NCI-H1436 treated with DMSO at 0.1 percent for 48 hours (cell line): Measurements from ENCODE around the gene SLC25A51.
"Not testable (repeated sequence)": the region's sequence is repeated elsewhere in the genome, so short reads cannot be mapped to it uniquely, and the experiment has no call there.

ENCODE experiments used
- DNase-seq: peaks from one replicate; lab custom pipeline; 2025; lab: John Stamatoyannopoulos, UW

The SLC25A51 gene

DNA sequence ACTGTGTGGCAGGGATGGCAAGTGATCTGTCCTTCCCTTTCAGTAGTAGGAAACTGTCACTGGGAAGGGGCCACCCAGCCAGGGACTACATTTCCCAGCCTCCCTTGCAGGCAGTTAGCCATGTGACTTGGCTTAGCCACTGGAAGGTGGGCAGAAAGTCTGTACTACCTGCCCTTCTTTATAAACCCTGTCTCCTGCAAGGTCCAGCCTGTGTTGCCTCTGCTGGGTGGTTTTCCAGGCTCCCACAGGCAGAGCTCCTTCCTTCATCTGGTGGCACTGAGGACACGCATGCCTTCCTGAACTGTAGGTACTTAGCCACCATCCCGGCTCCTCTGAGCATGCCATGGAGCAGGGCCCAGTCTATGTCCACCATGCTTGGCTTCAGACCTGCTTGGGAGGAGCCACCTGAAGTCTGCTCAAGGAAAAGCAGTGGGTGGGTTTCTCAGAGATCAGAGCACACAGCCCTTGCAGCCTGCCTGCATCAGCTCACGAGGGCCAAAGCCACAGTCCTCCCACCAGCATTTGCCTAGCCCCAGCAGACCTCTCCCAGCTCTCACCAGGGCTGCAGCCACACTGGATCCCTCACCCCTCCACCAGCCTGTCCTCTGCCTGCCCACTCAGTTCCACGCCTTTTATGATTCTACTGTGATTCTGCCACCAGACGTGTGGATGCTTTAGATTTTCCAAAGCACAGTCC is 16.7 kb upstream of the SLC25A51 start:
- no peak for DNase-seq

DNA sequence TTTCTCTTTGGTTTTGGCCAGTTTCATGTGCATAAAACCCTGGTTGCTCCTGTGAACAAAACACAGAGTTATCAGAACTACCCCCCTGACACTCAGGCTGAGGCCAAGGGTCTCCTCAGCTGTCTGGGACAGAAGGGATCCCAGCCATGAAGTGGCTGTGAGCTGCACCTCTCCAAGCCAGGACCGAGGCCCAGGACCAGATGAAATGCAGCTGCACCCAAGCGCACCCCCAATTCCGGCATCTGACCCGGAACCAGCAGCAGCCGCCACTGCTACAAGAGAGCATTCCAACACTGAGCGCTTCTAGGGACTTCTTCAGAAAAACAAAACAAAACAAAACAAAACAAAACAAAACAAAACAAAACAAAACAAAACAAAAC is 16.0 kb upstream of the SLC25A51 start:
- DNase-seq, result no peak

DNA sequence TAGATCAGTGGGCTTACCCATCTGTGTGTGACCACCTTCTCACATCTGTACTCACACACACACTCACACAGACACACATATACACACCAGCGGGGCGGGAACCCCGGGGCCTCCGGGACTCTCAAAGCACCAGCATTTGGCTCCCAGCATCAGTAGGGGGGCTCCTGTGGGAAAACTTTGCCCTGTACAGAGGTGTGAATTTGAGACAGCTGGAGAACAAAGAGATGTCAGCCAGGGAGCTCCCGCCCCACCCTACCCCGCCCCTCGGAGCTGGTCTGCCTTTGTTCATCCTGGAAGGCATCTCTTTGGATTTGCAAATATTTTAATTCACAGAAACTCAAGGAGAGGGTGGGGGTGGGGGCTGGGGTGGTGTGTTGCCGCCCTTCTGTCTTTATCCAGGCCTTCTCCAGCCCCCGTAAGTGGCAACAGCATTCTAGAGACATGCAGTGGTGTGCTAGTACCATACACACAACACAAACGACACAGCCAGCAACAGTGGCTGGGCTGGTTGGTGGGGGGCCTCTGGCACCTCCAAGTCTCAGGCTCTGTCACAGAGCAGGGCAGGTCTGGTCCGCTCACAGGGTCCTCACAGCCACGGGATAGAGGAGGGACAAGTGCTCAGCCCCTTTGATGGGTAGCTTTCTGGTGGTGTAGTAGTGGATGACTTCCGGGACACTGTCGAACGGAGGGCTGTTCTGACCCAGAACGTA is 15.5 kb upstream of the SLC25A51 start:
- DNase-seq, result no peak

DNA sequence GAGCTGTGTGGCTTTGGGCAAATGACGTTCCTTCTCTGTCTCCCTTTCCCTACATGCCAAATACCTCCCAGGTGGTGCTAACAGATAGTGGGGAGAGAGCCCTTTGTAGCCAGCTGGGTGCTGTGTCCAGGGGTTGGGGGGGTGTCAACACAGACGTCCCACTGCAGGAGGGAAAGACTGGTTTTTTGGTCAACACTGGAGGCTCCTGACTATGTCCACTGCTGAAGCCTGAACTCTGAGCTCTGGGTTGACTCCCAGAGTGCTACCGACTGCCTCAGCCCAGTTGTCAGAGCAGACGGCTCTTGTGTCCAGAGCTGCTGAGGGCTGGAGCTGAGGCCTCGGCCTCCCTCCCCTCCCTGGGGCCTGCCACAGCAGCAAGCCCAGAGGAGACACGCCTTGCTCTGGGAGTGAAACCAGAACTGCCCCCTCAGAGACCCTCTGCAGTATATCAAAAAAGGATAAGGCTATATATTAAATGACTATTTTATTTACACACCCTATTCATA is 14.8 kb upstream of the SLC25A51 start:
- no peak for DNase-seq

DNA sequence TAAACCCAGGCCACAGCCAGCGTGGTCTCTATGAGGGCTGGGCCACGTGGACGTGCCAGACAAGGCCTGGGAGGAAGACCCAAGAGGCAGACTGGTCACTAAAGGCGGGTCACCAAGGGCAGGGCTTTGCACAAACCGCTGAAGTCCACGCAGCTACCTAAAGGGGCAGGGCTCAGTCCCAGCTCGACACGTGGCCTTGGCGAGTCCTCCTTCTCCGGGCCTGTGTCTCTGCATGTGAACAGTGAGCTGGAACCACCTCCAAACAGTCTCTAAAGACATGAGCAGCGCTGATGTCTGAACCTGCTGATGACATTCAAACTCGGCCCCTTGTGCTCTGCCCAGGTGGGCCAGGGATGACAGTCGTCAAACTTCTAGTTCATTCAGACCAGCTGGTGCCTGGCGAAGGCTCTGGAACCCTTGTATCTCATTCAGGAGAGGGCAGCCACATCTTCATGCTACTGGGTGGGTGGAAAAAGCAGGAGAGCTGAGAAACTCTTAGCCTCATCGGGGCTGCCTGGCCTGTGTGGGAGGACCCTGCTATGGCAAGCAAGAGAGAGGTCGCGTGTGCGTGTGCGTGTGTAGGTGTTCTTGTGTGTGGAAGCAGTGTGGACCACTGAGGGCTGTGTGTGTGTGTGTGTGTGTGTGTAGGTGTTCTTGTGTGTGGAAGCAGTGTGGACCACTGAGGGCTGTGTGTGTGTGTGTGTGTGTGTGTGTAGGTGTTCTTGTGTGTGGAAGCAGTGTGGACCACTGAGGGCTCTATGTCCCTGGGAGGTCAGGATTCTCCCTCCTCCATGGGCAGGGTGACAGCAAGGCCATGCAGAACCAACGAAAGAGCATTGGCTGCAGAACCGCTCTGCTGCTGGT is 14.1 kb upstream of the SLC25A51 start:
- DNase-seq, result no peak

DNA sequence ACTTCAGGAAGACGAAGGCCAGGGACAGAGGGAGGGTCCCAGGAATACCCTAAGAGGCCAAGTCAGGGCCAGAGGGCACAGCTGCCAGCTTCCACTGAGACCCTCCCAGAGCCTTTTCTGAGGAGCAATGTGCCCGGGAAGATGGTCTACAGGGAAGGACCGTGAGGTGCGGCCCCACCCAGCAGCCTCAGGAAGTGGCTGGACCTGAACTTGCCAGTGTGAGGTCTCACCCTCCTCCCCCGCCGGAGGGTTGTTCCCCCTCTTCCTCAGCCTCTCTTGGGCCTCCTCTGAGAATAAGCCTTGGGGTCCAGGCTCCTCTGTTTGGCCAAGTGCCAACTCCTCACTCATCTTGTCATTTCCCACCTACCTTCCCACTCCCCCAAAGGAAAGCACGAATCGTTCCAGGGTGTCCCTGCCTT is 13.4 kb upstream of the SLC25A51 start:
- DNase-seq, result no peak

DNA sequence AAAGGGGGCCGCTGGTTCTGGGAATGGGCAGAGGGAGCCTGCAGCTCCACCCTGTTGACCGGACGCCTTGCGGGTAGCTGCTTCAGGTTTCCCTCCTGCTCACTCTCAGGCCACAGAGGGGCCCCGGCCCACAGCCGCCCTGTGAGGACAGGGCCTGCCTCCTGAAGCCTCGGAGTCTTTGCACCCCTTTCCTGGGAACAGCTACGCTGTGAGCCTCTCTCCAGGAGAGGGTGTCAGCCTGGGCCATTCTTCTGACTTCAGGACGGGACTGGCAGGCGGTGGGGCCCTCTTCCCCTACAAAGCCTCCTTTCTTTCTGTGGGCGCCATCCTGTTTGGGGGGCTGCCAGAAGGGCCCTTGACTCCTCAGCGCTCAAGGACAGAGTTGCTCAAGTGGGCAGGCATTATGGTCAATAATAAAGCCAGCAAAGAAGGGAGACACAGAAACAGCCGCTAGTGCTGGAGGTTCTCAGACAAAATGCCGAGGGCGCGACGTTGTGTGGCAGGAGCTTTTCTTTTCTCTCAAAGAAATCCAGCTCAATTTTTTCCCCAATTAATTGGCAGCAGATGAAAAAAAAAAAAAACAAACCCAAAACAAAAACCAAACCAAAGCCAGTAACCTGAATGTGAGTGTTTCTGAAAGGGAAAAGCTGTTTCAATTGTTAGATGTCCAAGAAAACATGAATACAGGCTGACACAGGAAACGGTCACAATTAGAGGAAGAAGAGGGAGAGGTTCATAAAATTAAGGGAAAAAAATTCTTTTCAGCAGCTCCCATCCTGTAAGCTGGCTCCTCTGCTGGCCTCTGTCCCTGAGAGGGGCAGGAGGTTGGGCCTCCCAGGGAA is 12.8 kb upstream of the SLC25A51 start:
- no peak for DNase-seq

DNA sequence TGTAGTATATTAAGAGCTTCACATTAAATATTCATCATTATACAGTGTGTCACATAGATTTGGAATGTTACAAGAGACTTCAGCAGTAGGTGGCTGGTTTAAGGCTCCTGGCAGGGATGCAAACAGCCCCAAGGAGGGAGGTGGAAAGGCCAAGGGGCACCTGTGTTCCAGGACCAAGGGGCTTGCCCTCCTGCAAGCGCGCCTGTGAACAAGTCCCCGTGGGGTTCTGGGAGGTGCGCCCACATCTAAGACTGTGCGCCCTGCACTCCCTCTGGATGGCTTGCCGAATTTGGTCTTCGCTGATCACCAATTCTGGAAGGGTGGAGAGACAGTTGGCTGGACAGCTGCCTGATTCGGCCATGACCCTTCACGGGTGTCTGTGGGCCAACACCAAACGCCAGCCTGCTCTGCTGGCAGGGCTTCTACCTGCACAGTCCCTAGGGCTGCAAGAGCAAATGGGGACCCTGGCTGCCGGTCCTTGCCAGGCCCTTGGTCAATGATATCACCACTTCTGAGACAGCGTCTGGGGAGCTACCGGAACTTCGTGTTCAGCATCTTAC is 12.1 kb upstream of the SLC25A51 start:
- no peak for DNase-seq

DNA sequence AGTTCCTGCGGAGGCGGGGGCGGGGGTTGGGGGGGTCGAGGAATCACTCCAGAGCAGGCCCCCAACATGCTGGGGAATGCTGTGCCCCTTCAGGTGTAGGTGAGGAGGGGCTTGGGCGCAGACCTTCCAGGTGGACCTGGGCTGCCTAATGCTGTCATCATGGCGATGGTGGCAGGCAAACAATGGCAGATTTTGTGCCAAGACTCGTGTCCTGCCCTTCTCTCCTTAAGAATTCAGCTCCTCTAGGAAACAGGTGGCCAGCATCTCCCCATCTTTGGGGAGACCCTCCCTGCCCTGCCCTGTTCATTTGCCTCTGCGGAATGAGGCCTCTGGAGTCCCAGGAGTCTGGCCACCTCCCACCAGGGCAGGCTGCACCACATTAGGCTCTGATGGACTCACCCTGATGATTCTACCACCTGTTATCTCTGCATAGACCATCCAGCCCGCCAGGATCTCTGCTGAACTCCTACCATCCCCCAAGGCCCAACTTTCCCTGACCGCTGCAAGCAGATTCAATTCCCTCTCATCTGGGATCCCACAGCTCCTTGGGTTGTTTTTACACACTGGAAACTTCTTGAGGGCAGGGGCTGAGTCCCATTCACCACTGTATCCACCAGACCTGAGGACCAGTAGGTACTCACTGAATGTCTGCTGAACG is 10.9 kb upstream of the SLC25A51 start:
- no peak for DNase-seq

DNA sequence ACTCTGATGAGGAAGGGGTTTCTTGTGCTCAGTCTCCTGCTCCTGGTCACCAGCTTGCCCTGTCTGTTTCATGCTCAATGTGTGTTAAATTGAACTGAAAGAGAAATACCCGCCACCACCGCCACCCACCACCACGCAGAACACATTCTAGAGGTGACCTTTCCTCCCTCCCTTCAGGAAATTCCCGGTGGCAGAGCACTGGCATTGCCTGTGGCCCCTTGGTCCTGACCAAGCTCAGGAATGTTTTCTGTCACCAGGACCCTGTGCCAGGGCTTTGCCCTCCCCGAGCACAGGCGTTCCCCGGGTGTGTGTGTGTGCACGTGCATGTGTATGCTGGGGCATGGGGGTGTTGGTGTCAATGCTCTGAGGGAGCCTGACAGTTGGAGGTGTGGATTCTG is 10.2 kb upstream of the SLC25A51 start:
- no peak for DNase-seq

DNA sequence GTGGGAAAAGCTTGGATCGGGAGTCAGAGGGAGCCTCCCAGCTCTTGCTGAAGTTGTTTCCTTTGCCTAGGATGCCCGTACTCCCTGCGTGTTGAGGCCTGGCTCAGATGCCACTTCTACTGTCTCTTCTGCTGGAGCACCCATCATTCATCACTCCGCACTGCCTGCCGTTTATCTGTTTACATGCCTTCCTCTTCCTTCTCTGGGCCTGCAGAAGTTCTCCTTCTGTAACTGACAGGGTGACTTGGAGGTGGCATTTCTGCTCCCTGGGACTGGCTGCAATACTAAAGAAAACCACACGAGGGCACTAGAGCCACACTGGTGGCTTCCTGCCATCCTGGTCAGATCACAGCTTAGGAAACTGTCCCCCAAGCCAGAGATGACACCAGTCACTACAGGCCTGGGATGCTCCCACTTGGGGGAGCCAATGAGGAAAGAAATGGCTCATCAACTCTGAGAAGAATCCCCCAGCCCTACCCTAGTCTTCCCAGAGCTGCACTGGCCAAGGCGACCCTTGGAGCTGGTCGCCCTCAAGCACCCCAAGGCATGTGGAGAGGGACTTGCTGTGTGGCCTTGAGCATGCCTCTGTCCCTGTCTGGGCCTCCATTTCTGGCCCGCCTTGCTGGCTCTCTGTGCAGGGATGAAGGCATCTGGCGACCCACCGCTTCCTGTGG is 9.7 kb upstream of the SLC25A51 start:
- peak; percentile 51 for DNase-seq

DNA sequence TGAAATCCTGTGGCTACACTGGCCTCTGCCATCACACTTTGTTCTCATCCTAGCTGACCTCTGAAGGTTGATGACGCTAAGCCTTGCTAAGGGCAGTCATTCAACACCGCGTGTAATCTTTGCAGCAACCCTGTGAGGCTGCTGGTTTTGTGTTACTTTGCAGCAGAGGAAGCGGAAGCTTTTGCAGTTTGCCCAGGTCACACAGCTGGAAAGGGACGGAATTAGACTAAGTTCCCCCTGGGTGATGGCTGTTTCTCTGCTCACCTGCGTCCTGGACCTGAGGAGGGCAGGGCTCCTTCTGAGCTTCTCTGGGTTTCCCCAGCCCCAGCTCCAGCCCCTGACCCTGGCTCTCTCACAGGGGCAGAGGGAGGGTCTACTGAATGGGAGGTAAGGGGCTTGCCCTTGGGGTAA is 7.3 kb upstream of the SLC25A51 start:
- no peak for DNase-seq

DNA sequence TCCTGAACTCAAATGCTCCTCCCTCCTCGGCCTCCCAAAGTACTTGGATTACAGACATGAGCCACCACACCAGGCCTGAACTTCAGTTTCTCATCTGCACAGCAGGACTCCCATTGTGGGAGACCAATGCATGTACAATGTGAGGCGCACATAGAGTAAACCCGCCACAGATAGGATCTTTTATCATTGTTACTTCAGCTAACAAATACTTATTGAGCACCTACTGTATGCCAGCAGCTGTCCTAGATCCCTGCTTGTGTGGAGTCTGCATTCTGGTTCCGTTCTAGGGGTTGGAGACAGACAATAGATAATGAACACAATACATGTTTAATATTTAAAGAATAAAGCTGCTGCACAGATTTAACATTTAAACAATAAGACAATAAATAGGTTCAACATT is 6.3 kb upstream of the SLC25A51 start:
- DNase-seq, result no peak

DNA sequence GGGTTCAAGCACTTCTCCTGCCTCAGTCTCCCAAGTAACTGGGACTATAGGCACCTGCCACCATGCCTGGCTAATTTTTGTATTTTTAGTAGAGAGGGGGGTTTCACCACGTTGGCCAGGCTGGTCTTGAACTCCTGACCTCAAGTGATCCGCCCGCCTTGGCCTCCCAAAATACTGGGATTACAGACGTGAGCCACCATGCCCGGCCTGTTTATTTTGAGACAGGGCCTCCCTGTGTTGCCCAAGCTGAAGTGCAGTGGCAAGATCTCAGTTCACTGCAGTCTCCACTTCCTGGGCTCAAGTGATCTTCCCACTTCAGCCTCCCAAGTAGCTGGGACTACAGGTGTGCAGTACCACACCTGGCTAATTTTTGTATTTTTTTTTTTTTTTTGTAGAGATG is 5.9 kb upstream of the SLC25A51 start:
- DNase-seq, result not testable (repeated sequence)

DNA sequence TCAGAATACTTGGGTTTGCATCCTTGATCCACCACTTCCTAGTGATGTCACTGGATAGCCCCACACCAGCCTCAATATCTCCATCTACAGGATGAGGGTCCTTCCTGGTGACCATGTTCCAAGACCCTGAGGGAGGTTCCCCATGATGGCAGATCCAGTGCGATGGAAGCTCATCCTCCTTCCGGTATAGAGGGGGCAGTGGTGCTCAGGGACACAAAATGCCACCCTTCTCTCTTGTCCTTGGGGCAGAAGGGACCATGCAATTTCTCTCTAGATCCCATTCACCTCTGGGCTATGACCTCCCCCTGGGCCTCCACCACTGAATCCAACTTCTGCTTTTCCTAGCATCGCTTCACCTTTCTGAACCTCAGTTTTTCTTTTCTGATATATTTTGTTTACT is 5.4 kb upstream of the SLC25A51 start:
- no peak for DNase-seq

DNA sequence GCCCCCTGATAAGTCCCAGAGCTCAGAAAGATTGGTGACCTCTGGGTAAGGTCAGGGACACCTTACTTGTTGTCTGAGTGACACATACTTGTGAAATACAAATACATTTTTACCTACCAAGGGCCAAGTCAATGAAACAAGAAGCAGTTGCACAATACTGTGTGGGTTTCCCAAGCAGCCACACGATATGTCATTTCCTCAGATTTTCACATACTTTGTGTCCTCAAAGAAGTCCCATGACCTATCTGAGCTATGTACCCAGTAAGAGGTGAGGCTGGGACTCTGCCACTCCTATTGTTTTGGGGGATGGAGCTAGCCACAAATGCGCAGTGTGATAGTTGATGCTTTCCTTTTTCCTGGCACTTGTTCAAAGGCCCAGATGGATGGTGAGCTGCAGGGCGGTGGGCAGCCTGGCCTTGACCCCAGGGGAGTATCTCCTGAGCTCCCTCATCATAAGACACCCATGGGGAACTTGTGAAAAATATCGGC is 4.8 kb upstream of the SLC25A51 start:
- DNase-seq, result no peak

DNA sequence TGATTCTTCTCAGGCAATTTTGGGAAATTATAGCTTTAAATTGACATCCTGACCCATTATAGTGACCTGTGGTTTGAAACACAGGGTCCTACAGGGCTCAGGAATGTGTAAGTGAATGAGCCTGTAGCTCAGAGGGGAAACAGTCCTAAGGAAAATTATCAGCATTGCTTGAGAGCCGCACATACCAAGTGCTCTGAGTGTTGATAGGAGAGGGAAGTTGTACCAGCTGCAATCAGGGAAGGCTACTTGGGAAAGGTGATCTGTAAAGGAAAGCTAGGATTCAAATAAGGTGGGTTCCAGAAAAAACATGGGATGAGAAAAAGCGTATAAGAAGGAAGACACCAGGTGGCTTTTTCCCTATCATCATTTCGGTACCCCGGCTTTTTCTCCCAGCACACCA is 4.4 kb upstream of the SLC25A51 start:
- DNase-seq, result no peak

DNA sequence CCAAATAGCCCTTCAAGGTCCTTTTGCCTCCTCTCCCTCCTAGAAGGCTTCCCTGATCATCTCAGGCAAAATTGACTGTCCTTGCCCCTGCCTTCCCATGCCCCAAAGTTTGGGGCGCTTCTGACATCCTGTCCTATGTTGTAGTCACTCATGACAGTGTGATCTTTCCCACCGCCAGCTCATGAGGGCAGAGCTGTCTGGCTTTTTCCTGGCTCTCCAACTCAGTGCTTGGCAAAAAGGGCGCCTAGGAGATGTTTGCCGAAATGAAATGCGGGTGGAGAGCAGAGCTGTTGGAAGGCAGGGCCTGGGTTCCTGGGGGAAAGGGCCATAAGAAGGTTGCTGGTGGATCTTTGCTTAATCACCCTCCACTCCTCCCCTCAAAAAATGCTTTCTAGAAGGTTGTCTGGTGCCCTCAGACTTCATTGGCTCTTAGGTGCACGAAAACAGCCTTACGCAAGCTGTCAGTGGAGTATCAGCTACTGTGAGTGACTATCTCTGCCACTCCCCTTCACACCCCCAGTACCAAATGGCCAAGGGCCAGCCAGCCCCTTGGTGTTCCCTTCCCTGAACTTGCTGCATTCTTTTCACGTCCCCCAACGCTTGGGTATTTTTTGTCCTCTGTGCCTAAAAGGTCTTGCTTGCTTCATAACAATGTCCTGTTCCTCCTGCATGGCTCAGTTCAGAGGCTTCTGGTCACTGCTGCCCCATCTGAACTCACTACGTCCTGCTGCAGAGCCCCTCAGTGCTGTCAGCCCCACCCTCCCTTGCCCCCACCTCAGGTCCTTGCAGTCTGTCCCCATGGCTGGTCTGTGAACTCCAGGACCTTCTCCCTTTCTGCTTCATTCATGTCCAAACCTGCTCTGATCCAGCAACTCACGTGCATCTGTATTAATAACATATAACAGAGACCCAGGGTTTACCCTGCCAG is 2.6 kb upstream of the SLC25A51 start:
- DNase-seq, result no peak

DNA sequence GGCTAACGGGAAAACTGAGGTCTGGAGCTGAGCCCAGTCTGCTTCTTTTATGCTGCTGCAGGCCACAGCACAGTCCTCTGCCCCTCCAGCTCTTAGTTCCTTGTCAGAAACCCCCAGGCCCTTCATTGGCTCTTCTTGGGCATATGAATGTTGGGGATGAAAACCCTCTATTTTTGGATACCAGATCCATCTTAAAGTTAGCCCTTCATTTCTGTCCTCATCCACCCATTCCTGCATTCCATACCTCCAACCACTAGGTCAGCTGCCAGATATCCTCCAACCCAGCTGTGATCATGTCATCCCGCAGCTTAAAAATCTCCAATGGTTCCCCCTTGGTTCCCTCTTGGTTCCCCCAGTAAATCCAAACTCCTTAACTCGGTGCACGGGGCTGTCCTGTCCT is 1.8 kb upstream of the SLC25A51 start:
- DNase-seq, result no peak
